Activated gamma-delta T cell (primary cell): Measurements from ENCODE around the gene LSR.

Source experiments
- DNase-seq: peaks from one replicate; lab custom pipeline; 2025; lab: John Stamatoyannopoulos, UW

The LSR gene

DNA sequence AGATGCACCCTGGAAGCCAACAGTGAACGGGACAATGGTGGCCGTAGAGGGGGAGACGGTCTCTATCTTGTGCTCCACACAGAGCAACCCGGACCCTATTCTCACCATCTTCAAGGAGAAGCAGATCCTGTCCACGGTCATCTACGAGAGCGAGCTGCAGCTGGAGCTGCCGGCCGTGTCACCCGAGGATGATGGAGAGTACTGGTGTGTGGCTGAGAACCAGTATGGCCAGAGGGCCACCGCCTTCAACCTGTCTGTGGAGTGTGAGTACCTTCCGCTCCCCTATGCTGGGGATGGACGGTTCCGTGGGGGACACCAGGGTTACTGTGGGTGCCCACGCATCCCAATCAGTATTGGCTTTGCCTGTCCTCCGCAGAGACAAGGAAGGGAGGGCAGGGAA, 53.6 kb downstream of the LSR start:
- no peak for DNase-seq

DNA sequence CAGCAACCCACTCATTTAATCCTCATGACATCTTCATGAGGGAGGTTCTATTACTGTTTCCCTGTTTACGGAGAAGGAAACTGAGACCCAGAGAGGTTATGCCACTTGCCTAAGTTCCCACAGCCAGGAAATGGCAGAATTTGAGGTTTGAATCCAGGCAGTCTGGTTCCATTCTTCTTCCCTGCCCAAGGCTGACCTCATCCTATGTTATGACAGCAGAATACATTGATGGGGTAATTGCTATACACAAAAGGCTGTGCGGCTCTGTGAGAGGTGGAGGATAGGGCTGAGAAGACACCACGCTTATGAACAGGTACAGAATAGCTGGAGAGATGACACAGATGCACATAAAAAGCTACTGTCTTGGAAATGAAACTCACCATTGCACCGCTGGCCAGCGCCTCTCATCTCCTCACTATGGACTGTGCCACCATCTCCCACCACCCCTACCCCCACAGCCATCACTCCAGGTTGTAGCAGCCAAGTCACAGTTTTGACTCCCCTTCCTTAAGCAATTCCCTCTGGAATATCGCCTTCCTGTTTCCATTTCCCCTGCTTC, 54.6 kb downstream of the LSR start:
- no peak for DNase-seq

DNA sequence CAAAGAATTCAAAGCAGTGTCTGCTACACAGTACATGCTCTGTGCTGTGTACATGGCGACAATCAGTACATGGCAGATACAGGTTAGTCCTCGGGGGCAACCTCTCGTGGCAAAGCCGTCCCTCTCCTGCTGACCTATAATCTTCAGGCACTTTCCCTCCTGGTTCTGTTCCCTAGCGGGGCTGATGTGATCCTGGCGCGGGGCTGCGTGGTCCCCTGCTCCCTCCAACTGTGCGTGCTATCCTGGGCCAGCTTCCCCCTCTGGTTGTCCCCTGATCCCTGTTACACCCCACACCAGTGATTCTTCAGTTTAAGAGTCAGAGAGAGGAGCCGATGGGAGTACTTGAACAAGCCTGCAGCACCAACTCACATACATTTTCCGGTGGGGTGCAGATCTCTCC, 55.2 kb downstream of the LSR start:
- DNase-seq: no peak

DNA sequence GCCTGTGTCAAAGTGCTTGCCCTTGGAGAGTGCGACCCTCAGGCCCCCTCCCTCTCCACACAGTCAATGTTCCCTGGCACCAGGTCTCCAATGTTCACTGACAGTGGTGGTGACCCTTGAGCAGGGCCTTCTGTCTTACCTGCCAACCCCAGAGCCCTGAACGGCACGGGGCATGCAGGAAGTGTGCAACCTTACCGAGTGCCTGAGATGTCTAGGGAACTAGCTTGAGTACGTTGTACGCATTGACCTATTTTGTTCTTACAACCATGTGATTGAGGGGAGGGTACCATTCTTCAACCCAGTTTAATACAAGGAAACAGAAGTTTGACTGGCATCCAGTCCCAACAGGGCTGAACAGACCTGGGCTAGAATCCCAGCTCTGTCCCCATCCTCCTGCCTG, 56.4 kb downstream of the LSR start:
- no peak for DNase-seq

DNA sequence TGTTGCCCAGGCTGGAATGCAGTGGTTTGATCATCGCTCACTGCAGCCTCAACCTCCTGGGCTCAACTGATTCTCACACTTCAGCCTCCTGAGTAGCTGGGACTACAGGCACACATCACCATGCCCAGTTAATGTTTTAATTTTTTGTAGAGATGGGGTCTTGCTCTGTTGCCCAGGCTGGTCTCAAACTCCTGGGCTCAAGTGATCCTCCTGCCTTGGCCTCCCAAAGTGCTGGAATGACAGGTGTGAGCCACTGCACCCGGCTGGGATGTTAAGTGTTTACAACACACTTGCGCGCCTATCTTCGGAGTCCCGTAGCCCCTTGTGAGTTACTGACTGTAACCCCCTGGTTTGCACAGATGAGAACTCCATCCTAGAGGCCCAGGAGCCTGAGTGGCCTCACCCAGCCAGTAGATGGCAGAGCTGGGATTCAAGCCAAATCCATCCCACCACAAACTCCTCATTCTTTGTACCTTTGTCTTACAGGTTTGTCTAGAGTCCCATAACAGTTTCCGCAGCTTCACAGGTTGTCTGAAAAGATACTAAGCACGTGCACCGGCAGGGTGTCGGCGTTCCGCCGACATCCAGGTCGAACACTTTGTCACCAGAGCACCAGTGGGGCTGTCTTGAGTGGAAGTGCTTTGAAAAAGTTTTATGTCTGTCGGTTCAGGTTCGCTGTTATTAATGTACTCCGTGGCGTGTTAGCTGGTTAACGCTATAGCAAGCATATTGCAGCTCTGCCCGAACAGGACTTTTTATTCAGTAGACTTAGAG, 57.9 kb downstream of the LSR start:
- DNase-seq: no peak

DNA sequence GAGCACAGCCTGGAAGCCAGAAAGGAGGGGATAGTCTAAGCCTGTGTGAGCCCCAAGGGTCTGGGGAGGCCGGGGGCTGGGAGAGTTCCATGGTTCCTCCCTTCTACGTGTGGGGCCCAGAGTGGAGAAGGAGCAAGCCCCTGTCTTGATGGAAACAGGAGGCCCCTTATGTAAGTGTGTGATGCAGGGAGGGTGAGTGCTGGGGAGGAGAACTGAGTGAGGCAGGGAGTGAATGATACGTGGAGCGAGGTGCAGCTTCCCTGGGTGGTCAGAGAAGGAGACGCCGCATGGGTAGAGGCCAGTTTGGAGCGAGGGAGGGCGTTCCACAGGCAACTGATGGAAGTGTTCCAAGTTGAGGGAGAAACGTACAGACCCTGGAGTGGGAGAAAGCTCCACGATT, 59.1 kb downstream of the LSR start:
- DNase-seq: no peak

DNA sequence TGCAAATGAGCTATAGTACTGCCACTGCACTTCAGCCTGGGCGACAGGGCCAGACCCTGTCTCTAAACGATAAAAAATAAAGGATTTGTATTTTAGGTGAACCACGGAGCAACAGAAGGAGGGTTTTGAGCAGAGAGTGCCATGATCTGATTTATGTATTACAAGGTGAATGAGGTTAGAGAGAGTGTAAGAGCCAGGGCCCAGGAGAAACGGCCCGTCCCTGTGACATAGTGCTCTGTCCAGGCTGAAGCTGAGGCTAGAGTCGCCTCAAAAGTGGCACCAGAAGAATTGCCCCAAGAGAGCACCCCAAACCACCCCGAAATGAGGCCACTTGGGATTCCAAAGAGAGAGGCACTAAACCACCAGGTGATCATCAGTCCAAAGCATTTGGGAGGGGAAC, 60.1 kb downstream of the LSR start:
- no peak for DNase-seq

DNA sequence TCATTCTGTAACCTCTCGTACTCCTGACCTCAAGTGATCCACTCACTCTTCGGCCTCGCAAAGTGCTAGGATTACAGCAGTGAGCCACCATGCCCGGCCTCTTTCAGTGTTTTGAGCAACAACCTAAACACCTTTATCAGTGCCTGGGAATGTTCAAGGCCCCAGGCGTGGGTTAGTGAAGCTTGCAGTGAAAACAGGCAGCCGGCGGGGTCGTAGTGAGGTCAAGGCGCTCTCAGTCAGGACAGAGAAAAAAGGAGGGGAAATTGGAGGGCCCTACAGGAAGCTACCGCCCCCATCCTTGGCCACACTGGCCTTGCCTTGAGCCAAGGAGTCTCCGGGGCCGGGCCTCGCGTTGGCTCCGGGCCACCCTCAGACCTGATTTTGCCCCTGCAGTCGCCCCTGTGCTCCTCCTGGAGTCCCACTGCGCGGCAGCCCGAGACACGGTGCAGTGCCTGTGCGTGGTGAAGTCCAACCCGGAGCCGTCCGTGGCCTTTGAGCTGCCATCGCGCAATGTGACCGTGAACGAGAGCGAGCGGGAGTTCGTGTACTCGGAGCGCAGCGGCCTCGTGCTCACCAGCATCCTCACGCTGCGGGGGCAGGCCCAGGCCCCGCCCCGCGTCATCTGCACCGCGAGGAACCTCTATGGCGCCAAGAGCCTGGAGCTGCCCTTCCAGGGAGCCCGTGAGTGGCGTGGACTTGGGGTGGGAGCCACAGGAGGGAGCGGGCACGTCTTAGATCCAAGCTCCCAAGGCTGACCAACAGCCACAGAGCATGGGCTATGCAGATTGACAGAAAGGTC, 60.9 kb downstream of the LSR start:
- no peak for DNase-seq

DNA sequence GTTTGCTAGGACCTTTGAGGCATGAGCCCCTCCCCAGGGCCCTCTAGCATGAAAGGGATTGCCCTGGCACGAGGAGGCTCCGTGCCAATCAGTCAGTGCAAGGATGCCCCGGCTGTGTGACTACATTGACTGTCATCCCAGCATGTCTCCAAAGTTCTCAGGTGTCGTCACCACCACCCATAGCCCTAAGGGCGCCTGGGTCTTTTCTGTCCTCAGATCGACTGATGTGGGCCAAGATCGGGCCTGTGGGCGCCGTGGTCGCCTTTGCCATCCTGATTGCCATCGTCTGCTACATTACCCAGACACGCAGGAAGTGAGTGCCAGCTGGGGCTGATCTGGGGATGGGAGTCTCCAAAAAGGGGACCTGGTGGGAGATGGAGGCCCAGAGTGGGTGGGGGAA, 61.5 kb downstream of the LSR start:
- no peak for DNase-seq

DNA sequence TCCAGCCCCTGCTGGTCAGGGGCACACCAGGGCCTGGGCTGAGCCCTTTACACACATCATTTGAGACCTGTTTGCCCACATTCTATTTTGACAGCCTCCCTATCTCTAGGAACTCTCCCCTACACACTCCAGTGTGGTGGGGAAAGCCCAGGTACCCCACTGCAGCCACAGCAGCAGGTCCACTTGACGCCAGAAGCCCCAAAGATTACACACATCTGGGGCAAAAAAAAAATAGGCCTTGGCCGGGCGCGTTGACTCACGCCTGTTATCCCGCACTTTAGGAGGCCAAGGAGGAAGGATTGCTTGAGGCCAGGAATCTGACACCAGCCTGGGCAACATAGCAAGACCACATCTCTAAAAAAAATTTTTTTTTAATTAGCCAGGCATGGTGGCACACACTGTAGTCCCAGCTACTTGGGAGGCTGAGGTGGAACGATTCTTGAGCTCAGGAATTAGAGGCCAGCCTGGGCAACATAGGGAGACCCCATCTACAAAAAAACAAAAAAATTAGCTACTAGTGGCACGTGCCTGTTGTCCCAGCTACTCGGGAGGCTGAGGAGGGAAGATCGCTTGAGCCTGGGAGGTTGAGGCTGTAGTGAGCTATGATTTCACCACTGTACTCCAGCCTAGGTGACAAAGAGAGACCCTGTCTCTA, 62.1 kb downstream of the LSR start:
- DNase-seq: no peak

DNA sequence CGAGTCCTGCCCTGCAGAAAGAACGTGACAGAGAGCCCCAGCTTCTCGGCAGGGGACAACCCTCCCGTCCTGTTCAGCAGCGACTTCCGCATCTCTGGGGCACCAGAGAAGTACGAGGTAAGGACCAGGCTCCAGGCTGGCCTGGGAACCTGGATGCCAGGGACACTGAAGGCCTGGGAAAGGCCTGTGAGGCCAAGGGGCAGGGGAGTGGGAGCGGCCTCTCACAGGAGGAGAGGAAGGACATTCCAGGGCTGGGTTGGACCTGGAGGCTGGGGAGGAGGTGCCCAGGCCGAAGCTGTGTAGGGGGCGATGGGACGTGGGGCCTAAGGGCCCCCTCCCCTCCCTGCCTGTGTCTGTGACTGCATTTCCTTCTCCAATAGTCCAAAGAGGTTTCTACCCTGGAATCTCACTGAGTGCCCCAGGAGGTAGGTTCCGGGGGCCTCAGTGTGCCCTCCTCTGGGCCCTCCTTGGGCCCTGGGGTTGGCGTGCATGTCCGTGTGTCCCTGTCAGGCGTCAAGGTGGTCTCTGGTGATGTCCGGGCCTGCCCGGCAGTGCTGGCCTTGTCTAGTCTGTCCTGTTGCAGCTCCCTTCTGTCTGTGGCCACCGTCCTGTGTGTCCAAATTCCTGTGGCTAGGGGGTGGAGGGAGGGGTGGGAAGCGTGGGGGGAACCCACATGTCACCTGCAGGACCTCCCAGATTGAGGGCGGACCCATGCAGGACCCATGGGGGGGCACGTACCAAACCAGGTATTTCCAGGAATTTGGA, 63.3 kb downstream of the LSR start:
- DNase-seq: no peak

DNA sequence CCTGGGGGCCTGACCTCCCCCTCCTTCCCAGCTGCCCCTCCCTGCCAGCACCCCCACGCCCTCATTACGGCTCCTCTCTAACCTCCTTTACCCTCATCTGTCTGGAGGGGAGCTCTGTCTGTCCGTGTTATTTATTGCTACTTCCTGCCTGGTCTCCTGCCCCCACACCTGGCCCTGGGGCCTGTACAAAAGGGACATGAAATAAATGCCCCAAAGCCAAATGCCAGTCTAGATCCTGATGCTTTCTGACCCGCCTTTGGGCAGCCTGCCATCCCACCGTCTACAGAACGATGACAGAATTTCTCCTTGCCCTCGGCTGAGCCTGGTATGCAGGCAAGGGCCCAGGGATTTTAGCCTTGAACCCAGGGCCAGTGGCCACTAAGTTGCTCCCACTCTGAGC, 64.8 kb downstream of the LSR start:
- DNase-seq: no peak

DNA sequence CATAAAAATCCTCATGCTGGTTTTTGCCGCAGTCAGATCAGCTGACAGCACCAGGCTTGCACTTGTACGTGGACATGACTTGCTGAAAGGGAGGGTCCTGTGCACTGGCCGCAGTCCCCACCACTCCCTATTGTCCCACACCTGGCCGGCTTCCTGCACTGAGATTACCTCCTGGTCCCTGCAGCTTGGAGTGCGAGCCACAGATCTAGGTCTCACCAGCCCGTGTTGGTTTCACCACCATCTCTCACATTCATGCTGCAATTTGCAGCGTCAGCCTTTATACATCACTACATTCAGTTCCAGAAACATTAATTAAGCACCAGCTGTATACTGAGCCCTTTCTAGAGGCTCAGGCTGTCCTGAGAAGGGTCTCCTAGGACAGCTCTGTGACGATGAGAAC, 65.2 kb downstream of the LSR start:
- DNase-seq: no peak

DNA sequence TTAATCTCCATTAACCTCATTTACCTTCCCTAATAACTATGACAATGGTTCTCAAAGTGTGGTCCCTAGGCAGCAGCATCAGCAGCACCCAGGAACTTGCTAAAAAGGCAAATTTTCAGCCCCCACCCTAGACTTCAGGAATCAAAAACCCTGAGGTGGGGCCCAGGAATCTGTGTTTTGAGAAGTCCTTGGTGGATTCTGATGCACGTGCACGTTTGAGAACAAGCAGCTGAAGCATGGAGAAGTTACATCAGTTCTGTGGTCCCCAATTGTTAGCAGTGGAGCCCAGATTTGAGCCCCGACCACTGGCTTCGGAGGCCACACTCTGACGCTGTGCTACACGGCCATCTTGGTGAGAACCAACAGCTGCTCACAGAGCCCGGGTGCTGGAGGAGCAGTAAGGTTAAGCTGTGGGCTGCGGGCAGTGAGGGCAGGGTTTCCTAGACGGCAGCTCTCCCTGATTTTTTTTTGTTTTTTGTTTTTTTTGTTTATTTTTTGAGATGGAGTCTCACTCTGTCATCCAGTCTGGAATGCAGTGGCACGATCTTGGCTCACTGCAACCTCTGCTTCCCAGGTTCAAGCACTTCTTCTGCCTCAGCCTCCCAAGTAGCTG, 66.2 kb downstream of the LSR start:
- DNase-seq: no peak

DNA sequence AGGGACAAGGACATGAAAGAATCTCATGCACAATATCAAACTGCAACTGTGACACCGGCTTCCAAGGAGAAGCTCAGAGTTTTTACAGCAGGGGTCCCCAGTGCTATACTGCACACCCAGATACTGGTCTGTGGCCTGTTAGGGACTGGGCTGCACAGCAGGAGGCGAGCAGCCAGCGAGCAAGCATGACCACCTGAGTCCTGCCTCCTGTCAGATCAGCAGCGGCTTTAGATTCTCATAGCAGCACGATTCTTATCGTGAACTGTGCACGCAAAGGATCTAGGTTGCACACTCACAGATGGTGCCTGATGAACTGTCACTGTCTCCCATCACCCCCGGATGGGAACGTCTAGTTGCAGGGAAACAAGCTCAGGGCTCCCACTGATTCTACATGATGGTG, 67.1 kb downstream of the LSR start:
- DNase-seq: no peak

DNA sequence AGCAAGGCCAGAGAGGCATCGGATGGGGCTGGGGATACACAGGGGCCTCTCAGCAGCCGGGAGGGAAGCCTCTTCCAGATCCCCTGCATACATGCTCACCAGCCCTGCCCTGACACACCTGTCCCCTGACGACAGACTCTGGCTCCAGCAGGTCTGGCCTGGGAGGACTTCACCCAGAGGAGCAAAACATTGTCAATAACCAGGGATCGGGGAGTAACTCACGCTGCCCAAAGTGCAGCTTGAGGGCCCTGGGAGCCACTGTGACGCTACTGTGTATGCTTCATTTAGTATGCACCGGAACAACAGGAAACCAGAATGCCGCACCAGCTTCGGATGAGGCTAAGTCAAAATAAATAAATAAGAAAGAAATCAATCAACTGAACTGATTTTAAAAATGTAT, 67.8 kb downstream of the LSR start:
- DNase-seq: no peak
